SK-N-SH (cell line): ENCODE results near the gene CNGA3. TPM values are rescaled to one million over a fixed set of nuclear protein-coding genes. Genes with fewer than 3 reads are reported as not detected.

Experiments used
- CTCF ChIA-PET: fragments of 300-600, 350-600 bp; formaldehyde crosslinking; extraction: SDS; loops from one replicate; lab custom pipeline; 2021; lab: Yijun Ruan, JAX
- POLR2A ChIA-PET: fragments of 350-600 bp; sonication (Branson Sonifier 250); formaldehyde crosslinking; extraction: SDS; loops from one replicate; lab custom pipeline; 2020; ENCODE audit warnings: antibody characterized with exemption, inconsistent platforms; lab: Yijun Ruan, JAX
- DNase-seq: peaks from one replicate; pipeline ENCODE4 v3.0.0; 2012
- H2AFZ ChIP-seq: fragments of 200-600 bp; sonication (generic); 2 replicates; pipeline ENCODE4 v1.8.1; 2016; ENCODE audit warnings: antibody characterized with exemption, mild to moderate bottlenecking, low read depth
- H3F3A ChIP-seq: fragments of 200-600 bp; sonication (generic); replicated peaks from 2 replicates; pipeline ENCODE3; 2016; ENCODE audit warnings: antibody characterized with exemption, mild to moderate bottlenecking; ENCODE audit not compliant: insufficient read depth
- H3K27ac ChIP-seq, 2 experiments: fragments of 200-500 bp in 1 of 2; fragments of 200-600 bp in 1 of 2; sonication (Bioruptor generic) in 1 of 2; sonication (generic), shearing (Covaris generic) in 1 of 2; 2 replicates each; pipeline versions ENCODE4 v1.5.1 to v1.6.1; 2014 to 2016; ENCODE audit warnings: low read depth in 2 of 2, inconsistent platforms in 1 of 2, low read length in 1 of 2, mild to moderate bottlenecking in 1 of 2, mixed read lengths in 1 of 2
- H3K27me3 ChIP-seq: fragments of 200-600 bp; sonication (generic), shearing (Covaris generic); 2 replicates; pipeline ENCODE4 v1.6.1; 2016; ENCODE audit warnings: mixed run types; ENCODE audit not compliant: insufficient read depth
- H3K36me3 ChIP-seq, 2 experiments: fragments of 200-500 bp in 1 of 2; fragments of 200-600 bp in 1 of 2; sonication (Bioruptor generic) in 1 of 2; sonication (generic) in 1 of 2; replicated peaks in 1 of 2; 2 replicates each; pipeline versions ENCODE3 to v1.5.1; 2014 to 2016; ENCODE audit warnings: low read length in 1 of 2, mild to moderate bottlenecking in 1 of 2; ENCODE audit not compliant: insufficient read depth in 2 of 2, control insufficient read depth in 1 of 2
- H3K4me1 ChIP-seq, 2 experiments: fragments of 200-500 bp in 1 of 2; fragments of 200-600 bp in 1 of 2; sonication (Bioruptor generic) in 1 of 2; sonication (generic), shearing (Covaris generic) in 1 of 2; 2 replicates each; pipeline versions ENCODE4 v1.5.1 to v1.6.1; 2014 to 2016; ENCODE audit warnings: low read depth in 1 of 2, low read length in 1 of 2, mixed run types in 1 of 2; ENCODE audit not compliant: insufficient read depth in 2 of 2, control insufficient read depth in 1 of 2
- H3K4me2 ChIP-seq: fragments of 200-600 bp; sonication (generic), shearing (Covaris generic); 2 replicates; pipeline ENCODE4 v1.6.1; 2017; ENCODE audit warnings: mixed run types
- H3K4me3 ChIP-seq, 2 experiments: fragments of 200-500 bp in 1 of 2; fragments of 200-600 bp in 1 of 2; sonication (Bioruptor generic) in 1 of 2; sonication (generic), shearing (Covaris generic) in 1 of 2; 2 replicates each; pipeline versions ENCODE4 v1.5.1 to v1.8.1; 2014 to 2016; ENCODE audit warnings: low read depth in 2 of 2, inconsistent platforms in 1 of 2, low read length in 1 of 2, mild to moderate bottlenecking in 1 of 2, mixed read lengths in 1 of 2, moderate library complexity in 1 of 2
- H3K79me2 ChIP-seq: fragments of 200-600 bp; sonication (generic); 2 replicates; pipeline ENCODE4 v1.8.1; 2017; ENCODE audit warnings: mild to moderate bottlenecking; ENCODE audit not compliant: insufficient read depth
- H3K9ac ChIP-seq: fragments of 200-600 bp; sonication (generic); 2 replicates; pipeline ENCODE4 v1.6.1; 2017; ENCODE audit warnings: mixed run types
- H3K9me2 ChIP-seq: fragments of 200-600 bp; sonication (generic); 2 replicates; pipeline ENCODE4 v1.6.1; 2017; ENCODE audit warnings: mixed run types
- H3K9me3 ChIP-seq: fragments of 200-600 bp; sonication (generic); 2 replicates; pipeline ENCODE4 v1.6.1; 2017; ENCODE audit warnings: mixed run types, mild to moderate bottlenecking, moderate library complexity
- H4K20me1 ChIP-seq: fragments of 200-600 bp; sonication (generic); 2 replicates; pipeline ENCODE4 v1.6.1; 2017; ENCODE audit warnings: mild to moderate bottlenecking, mixed run types; ENCODE audit not compliant: insufficient read depth
- CHD2 ChIP-seq: fragments of 150-350 bp; IDR thresholded peaks from 2 replicates; pipeline ENCODE4 v1.6.1; 2018; ENCODE audit warnings: low read length; ENCODE audit not compliant: partially characterized antibody
- CTCF ChIP-seq: fragments of 200-600 bp; sonication (generic); IDR thresholded peaks from 2 replicates; pipeline ENCODE4 v1.6.1; 2017; ENCODE audit warnings: antibody characterized with exemption, mild to moderate bottlenecking, moderate library complexity
- ELF1 ChIP-seq: IDR thresholded peaks from 2 replicates; pipeline ENCODE4 v1.4.0; 2012
- EZH2phosphoT487 ChIP-seq: fragments of 200-600 bp; sonication (generic); IDR thresholded peaks from 2 replicates; pipeline ENCODE4 v1.6.1; 2017; ENCODE audit warnings: low read depth, mixed run types, mild to moderate bottlenecking, antibody characterized with exemption, moderate library complexity, borderline replicate concordance
- FOSL2 ChIP-seq: IDR thresholded peaks from 2 replicates; pipeline ENCODE4 v1.4.0; 2012; ENCODE audit warnings: low read depth, mild to moderate bottlenecking, moderate library complexity, borderline replicate concordance
- FOXJ3 ChIP-seq: sonication (generic); formaldehyde crosslinking; IDR thresholded peaks from 2 replicates; pipeline ENCODE4 v1.5.1; 2020; ENCODE audit warnings: mild to moderate bottlenecking, missing genetic modification reagents
- GABPA ChIP-seq: IDR thresholded peaks from 2 replicates; pipeline ENCODE4 v1.4.0; 2012; ENCODE audit warnings: low read depth, mild to moderate bottlenecking
- GATA2 ChIP-seq: sonication (generic); formaldehyde crosslinking; IDR thresholded peaks from 2 replicates; pipeline ENCODE4 v1.5.0; 2020; ENCODE audit warnings: mild to moderate bottlenecking, missing genetic modification reagents
- JUND ChIP-seq: IDR thresholded peaks from 2 replicates; pipeline ENCODE4 v1.4.0; 2012
- MXI1 ChIP-seq: IDR thresholded peaks from 2 replicates; pipeline ENCODE4 v1.6.1; 2012; ENCODE audit warnings: mild to moderate bottlenecking, low read depth, low read length, improper control_type of control experiment
- NFIC ChIP-seq: IDR thresholded peaks from 2 replicates; pipeline ENCODE4 v1.4.0; 2012; ENCODE audit warnings: borderline replicate concordance
- PBX3 ChIP-seq: IDR thresholded peaks from 2 replicates; pipeline ENCODE4; 2012
- RCOR1 ChIP-seq: fragments of 150-350 bp; IDR thresholded peaks from 2 replicates; pipeline ENCODE4 v1.6.1; 2017; ENCODE audit warnings: antibody characterized with exemption, low read length
- REST ChIP-seq: IDR thresholded peaks from 2 replicates; pipeline ENCODE4 v1.6.1; 2012; ENCODE audit warnings: mild to moderate bottlenecking, low read depth, low read length, moderate library complexity
- RFX5 ChIP-seq: IDR thresholded peaks from 2 replicates; pipeline ENCODE4 v1.6.1; 2012; ENCODE audit warnings: mild to moderate bottlenecking, improper control_type of control experiment, low read length
- SIN3A ChIP-seq: IDR thresholded peaks from 2 replicates; pipeline ENCODE4 v1.6.1; 2012; ENCODE audit warnings: low read depth, mild to moderate bottlenecking, low read length, moderate library complexity, borderline replicate concordance
- TAF1 ChIP-seq: IDR thresholded peaks from 2 replicates; pipeline ENCODE4 v1.6.1; 2012; ENCODE audit warnings: low read depth, mild to moderate bottlenecking, low read length, moderate library complexity, borderline replicate concordance
- TCF12 ChIP-seq: IDR thresholded peaks from 2 replicates; pipeline ENCODE4 v1.4.0; 2012
- TEAD4 ChIP-seq: IDR thresholded peaks from 2 replicates; pipeline ENCODE4 v1.4.0; 2012; ENCODE audit warnings: mild to moderate bottlenecking, borderline replicate concordance; ENCODE audit not compliant: insufficient read depth
- USF1 ChIP-seq: IDR thresholded peaks from 2 replicates; pipeline ENCODE4 v1.4.0; 2012; ENCODE audit warnings: low read depth, borderline replicate concordance
- YY1 ChIP-seq: IDR thresholded peaks from 2 replicates; pipeline ENCODE4 v1.4.0; 2012; ENCODE audit warnings: low read depth, mild to moderate bottlenecking
- WGBS: methylation state at CpG from one replicate; pipeline ENCODE4 v1.1.6; 2017; ENCODE audit warnings: low lambda C conversion rate; 5-methylcytosine and 5-hydroxymethylcytosine counted together
- polyA plus RNA-seq, 3 experiments: library from polyadenylated mRNA; depleted of rRNA; stranded (reverse); fragments of >200 nt; gene quantifications; 2 replicates each; pipeline ENCODE4 v1.2.3, GENCODE V29; 2012

CNGA3 gene
- polyA plus RNA-seq, 1 of the 3 experiments (the other 2 are of a cell fraction): not detected

- TF ChIP-seq PBX3 (no peak), SIN3A (no peak), YY1 (no peak)
- DNase-seq: no peak
- H3K36me3 ChIP-seq: no peaks in the 10 kb centered on the region
- H3K4me3 ChIP-seq: no peak overlapping the region
- H3K27ac ChIP-seq: no peak overlapping the region
- ChIA-PET CTCF (interaction anchor here (0.6 to 1.3 kb wide), 6 partner anchors 14 to 726 kb away, joined by 3 to 4 read pairs (median 3); no protein-coding TSS in a partner anchor), POLR2A (no interaction called here)
- H3K9me3 ChIP-seq: no peaks in the 10 kb centered on the region; the same call in 1 of the 2 replicates
- H3K9me2 ChIP-seq: no peaks in the 10 kb centered on the region
- H3K79me2 ChIP-seq: no peaks in the 10 kb centered on the region
- no peaks in the 10 kb centered on the region for H3F3A ChIP-seq
- H3K4me2 ChIP-seq: no peak overlapping the region
- no peaks in the 10 kb centered on the region for H4K20me1 ChIP-seq
- H2AFZ ChIP-seq: no peak overlapping the region
- no peaks in the 10 kb centered on the region for H3K4me1 ChIP-seq
- no peak overlapping the region for H3K9ac ChIP-seq
- H3K27me3 ChIP-seq: no peaks in the 10 kb centered on the region
- 63% methylated on average over 5 of the region's 5 CpGs for WGBS
These were observed 80.5 kb downstream of the CNGA3 start for GRCh38 chr2:98426771-98427170.

- Histone ChIP-seq H3F3A (no peaks in the 10 kb centered on the region), H3K27ac (no peak overlapping the region), H3K9me2 (no peaks in the 10 kb centered on the region), H3K79me2 (no peaks in the 10 kb centered on the region), H3K4me1 (no peaks in the 10 kb centered on the region), H3K9me3 (no peaks in the 10 kb centered on the region), H3K9ac (no peak overlapping the region), H3K36me3 (no peaks in the 10 kb centered on the region), H3K27me3 (no peaks in the 10 kb centered on the region), H3K4me2 (no peak overlapping the region), H4K20me1 (no peaks in the 10 kb centered on the region), H2AFZ (no peak overlapping the region), H3K4me3 (no peak overlapping the region)
- CTCF ChIA-PET: interaction anchor here (1.7 kb wide), 1 partner anchor 20 kb away, joined by 5 read pairs; no protein-coding TSS in a partner anchor
- POLR2A ChIA-PET: no interaction called here
- DNase-seq: no peak
- no peak for TF ChIP-seq FOSL2
- TF ChIP-seq FOXJ3: no peak
- TF ChIP-seq GABPA: no peak
- TF ChIP-seq TEAD4: no peak
- TF ChIP-seq RCOR1: no peak
- no peak for TF ChIP-seq GATA2 (CRISPR knock-in tag)
- TF ChIP-seq YY1: no peak
- TF ChIP-seq PBX3: no peak
- no peak for TF ChIP-seq MXI1
- TF ChIP-seq JUND: no peak
- TF ChIP-seq CTCF: no peak
- no peak for TF ChIP-seq TCF12
- no peak for TF ChIP-seq ELF1
- TF ChIP-seq NFIC: no peak
- TF ChIP-seq REST: no peak
- no peak for TF ChIP-seq TAF1
- TF ChIP-seq USF1: no peak
- no peak for TF ChIP-seq EZH2phosphoT487
- TF ChIP-seq RFX5: no peak
- TF ChIP-seq CHD2: no peak
These were observed 85.9 kb downstream of the CNGA3 start for GRCh38 chr2:98432145-98432544.
